ENCODE data around the gene PRDM4. TPM values are rescaled to one million over a fixed set of nuclear protein-coding genes. Genes with fewer than 3 reads are reported as not detected.

PRDM4 gene
- total and polyA plus RNA-seq, 2 of the 4 experiments (the other 2 are of a cell fraction): 20.1 to 26.7 TPM

- H4K5ac ChIP-seq (ENCODE audit: low read depth, low read length): peak overlapping the region; percentile 65
- intact Hi-C loops (cut with micrococcal nuclease) (no loop called here), dilution Hi-C loops (cut with HindIII; ENCODE audit: low sequenced_read_pairs, unreplicated experiment) (no loop called here), in situ Hi-C loops (cut with MboI; ENCODE audit: low sequenced_read_pairs) (loop anchor here (25.0 kb wide), 1 partner anchor 827 kb away; the partner anchor contains the start of gene FICD)
- CTCF ChIA-PET: interaction anchor here (0.6 to 1.0 kb wide), 3 partner anchors 10 to 413 kb away, joined by 3 to 6 read pairs (median 4); no protein-coding TSS in a partner anchor
- no CpG with 5 or more reads among the region's 9 CpGs for WGBS, 2 experiments (ENCODE audit: extremely low coverage in 2 of 2, insufficient read length in 1 of 2)
- H3K79me1 ChIP-seq (ENCODE audit: low read depth in 1 of 2, low read length in 2 of 2): peaks cover 0 to 25% of the 10 kb centered on the region in 2 experiments; a peak in 2 of 4 replicates
- POLR2A ChIA-PET (ENCODE audit: unreplicated experiment): no interaction called here
- DNase-seq: peak; percentile 35
- peak overlapping the region; percentile 94; the same call in 1 of the 2 replicates for H3K4me3 ChIP-seq (ENCODE audit: insufficient read depth, low read depth, low read length)
- no peak overlapping the region for H3K27ac ChIP-seq (ENCODE audit: insufficient read depth, low read length)
- peaks cover 3% of the 10 kb centered on the region; the same call in 1 of the 2 replicates for H3K27me3 ChIP-seq (ENCODE audit: control insufficient read depth, insufficient read depth, low read length)
- H3K56ac ChIP-seq (ENCODE audit: extremely low read depth, insufficient read depth, low read length): peak overlapping the region; percentile 84; the same call in 1 of the 2 replicates
- 0 out of 2 replicates have a peak, but pooled peaks cover 2% of the 10 kb centered on the region for H3K4me1 ChIP-seq (ENCODE audit: control insufficient read depth, insufficient read depth, low read length)
- H2BK20ac ChIP-seq (ENCODE audit: low read depth, low read length): no peak overlapping the region
- peak overlapping the region; percentile 61 for H3K14ac ChIP-seq (replicated peaks; ENCODE audit: low read depth, low read length)
- H2BK5ac ChIP-seq (ENCODE audit: low read depth, low read length, poor library complexity, severe bottlenecking): no peak overlapping the region
- H3K4me2 ChIP-seq (ENCODE audit: low read depth, low read length): peak overlapping the region; percentile 54
- H2BK120ac ChIP-seq (ENCODE audit: low read depth, low read length): no peak overlapping the region
- ATAC-seq (ENCODE audit: low read depth): no peak
- no peaks in the 10 kb centered on the region for H4K20me1 ChIP-seq (ENCODE audit: insufficient read depth, low read length)
- H3K9ac ChIP-seq (ENCODE audit: low read depth, low read length): peak overlapping the region; percentile 52
- no peaks in the 10 kb centered on the region for H3K9me3 ChIP-seq (ENCODE audit: control insufficient read depth, insufficient read depth, low read length)
- peak overlapping the region; percentile 89 for H3K4ac ChIP-seq (ENCODE audit: low read depth, low read length)
- H4K8ac ChIP-seq (ENCODE audit: low read depth in 2 of 2, low read length in 2 of 2): peak overlapping the region; percentile 88 to 96
- no peak overlapping the region; the same call in 1 of the 2 replicates for H3K23ac ChIP-seq (ENCODE audit: low read depth, low read length)
- H2AK9ac ChIP-seq (replicated peaks; ENCODE audit: low read depth, low read length, poor library complexity): peak overlapping the region; percentile 38
- BruUV-seq (replicated peaks): no TSS peak
- TF ChIP-seq CEBPB (IDR thresholded peaks at IDR 0.05; ENCODE audit: low read depth, low read length) (no peak), FOS (IDR thresholded peaks at IDR 0.05; ENCODE audit: low read depth, low read length) (no peak), RCOR1 (IDR thresholded peaks at IDR 0.05; ENCODE audit: insufficient replicate concordance, low read length) (no peak), CHD1 (IDR thresholded peaks at IDR 0.05; ENCODE audit: low read depth, low read length) (no peak), USF2 (IDR thresholded peaks at IDR 0.05; ENCODE audit: low read depth, low read length) (peak; percentile 40; the same call in 1 of the 2 replicates)
- peaks cover 6% of the 10 kb centered on the region for H3K36me3 ChIP-seq (ENCODE audit: control insufficient read depth, insufficient read depth, low read length)
- no peak overlapping the region for H3K18ac ChIP-seq (ENCODE audit: low read depth, low read length)
- H4K91ac ChIP-seq (ENCODE audit: insufficient read depth, low read depth, low read length): peak overlapping the region; percentile 64
- peaks cover 5% of the 10 kb centered on the region for H3K9me1 ChIP-seq (ENCODE audit: insufficient read depth, low read length)
- H2AK5ac ChIP-seq (ENCODE audit: low read depth, low read length): peak overlapping the region; percentile 78
- H2BK15ac ChIP-seq (ENCODE audit: low read depth, low read length): peak overlapping the region; percentile 32; the same call in 1 of the 3 replicates
- peak overlapping the region; percentile 85 for H2AFZ ChIP-seq (replicated peaks; ENCODE audit: low read length, poor library complexity)
Observed at GRCh38 chr12:107684990-107685359, 76.0 kb downstream of the PRDM4 start.
